ENCODE measurements around the gene GUCY2C. TPM values are rescaled to one million over a fixed set of nuclear protein-coding genes. Genes with fewer than 3 reads are reported as not detected.

The GUCY2C gene
- total and polyA plus RNA-seq, 2 donors (not counting 3 experiments of a cell fraction or from before 2014, with no cell fraction given): not detected

DNA sequence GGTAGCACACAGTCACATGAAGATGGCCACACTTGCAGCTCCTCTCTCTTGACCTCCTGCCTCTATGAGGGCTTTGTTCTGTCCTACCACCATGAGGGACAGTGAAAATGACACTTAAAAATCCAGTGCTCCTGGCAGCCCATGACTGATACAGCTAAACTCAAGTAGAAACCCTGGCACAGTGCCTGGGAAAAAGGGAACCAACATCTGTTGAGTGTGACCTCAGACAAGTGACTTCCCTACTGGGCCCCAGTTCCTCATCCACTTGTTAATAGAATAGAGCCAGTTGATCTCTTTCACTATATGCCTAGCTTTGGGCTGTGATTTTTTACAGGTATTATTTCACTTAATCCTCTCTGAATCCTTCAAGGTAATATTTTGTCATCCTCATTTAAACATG is 4.8 kb downstream of the GUCY2C start:
- FAIRE-seq: no peak
- BruUV-seq (replicated peaks): no TSS peak
- POLR2A ChIA-PET: no interaction called here

DNA sequence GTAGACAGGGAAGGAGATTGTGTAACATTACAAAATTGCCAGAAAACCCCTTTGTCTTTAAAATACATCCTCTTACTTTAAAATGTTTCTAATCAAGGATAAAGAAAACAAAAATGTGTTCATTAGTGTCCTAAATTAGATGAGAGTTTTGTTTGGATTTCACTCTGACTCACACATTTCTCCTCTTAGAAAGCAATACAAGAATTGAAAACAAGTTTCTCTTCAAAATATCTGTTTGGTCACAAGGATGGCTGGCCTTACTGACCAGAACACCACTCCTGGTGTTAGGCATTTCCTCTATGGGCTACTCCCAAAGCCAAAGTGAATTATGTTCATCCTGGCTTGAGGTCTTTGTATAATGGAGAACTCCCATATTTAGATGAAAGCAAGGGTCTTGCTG is 6.4 kb downstream of the GUCY2C start:
- Histone ChIP-seq H3K9ac (replicated peaks; ENCODE audit: extremely low read depth, insufficient read depth, low read length) (no peak overlapping the region), H3K4me3 (replicated peaks in 1 of 3; ENCODE audit: insufficient read depth in 1 of 3, low read depth in 1 of 3, low read length in 3 of 3) (no peak overlapping the region), H3K9me3 (replicated peaks; ENCODE audit: control insufficient read depth, insufficient read depth, low read length) (no peaks in the 10 kb centered on the region), H3K9me1 (replicated peaks; ENCODE audit: control insufficient read depth, extremely low read depth, insufficient read depth, low read length) (no peaks in the 10 kb centered on the region), H4K20me1 (replicated peaks; ENCODE audit: control insufficient read depth, extremely low read depth, insufficient read depth, low read length) (no peaks in the 10 kb centered on the region), H3K4me2 (ENCODE audit: insufficient read depth, low read length) (no peak overlapping the region), H3K4me1 (ENCODE audit: control insufficient read depth, extremely low read depth, insufficient read depth, low read length) (no peaks in the 10 kb centered on the region), H3K27me3 (ENCODE audit: control insufficient read depth in 2 of 2, insufficient read depth in 2 of 2, low read length in 2 of 2) (no peaks in the 10 kb centered on the region), H3K79me2 (ENCODE audit: control insufficient read depth, insufficient read depth, low read length) (no peaks in the 10 kb centered on the region), H2AFZ (ENCODE audit: low read depth, low read length) (no peak overlapping the region), H3K36me3 (ENCODE audit: control insufficient read depth in 2 of 2, extremely low read depth in 1 of 2, insufficient read depth in 2 of 2, low read length in 2 of 2) (no peaks in the 10 kb centered on the region), H3K27ac (ENCODE audit: insufficient read depth, low read depth, low read length) (no peak overlapping the region)
- FAIRE-seq (no peak), DNase-seq (ENCODE audit: low read depth, low spot score) (no peak)
- BruUV-seq (replicated peaks): no TSS peak
- TF ChIP-seq GATA2 (IDR thresholded peaks at IDR 0.05; ENCODE audit: insufficient read depth, insufficient read length, low read depth, low read length): no peak
- TF ChIP-seq EZH2 (IDR thresholded peaks at IDR 0.05; ENCODE audit: borderline replicate concordance, low read depth, low read length, severe bottlenecking): no peak
- no peak for TF ChIP-seq POLR2AphosphoS5 (IDR thresholded peaks at IDR 0.05; ENCODE audit: insufficient read depth, low read depth, low read length)
- no peak for TF ChIP-seq MYC (IDR thresholded peaks at IDR 0.05; ENCODE audit: low read depth, low read length)
- TF ChIP-seq JUN (IDR thresholded peaks at IDR 0.05; ENCODE audit: borderline replicate concordance, insufficient read depth, insufficient read length, low read depth): no peak
- no peak for TF ChIP-seq POLR2A (IDR thresholded peaks at IDR 0.05; ENCODE audit: low read depth, low read length)
- TF ChIP-seq FOS (IDR thresholded peaks at IDR 0.05; ENCODE audit: borderline replicate concordance, insufficient read depth, low read length): no peak
- TF ChIP-seq, protein P1, sequence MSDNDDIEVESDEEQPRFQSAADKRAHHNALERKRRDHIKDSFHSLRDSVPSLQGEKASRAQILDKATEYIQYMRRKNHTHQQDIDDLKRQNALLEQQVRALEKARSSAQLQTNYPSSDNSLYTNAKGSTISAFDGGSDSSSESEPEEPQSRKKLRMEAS (IDR thresholded peaks at IDR 0.05; ENCODE audit: insufficient read depth, insufficient read length): no peak
- TF ChIP-seq, protein P2, sequence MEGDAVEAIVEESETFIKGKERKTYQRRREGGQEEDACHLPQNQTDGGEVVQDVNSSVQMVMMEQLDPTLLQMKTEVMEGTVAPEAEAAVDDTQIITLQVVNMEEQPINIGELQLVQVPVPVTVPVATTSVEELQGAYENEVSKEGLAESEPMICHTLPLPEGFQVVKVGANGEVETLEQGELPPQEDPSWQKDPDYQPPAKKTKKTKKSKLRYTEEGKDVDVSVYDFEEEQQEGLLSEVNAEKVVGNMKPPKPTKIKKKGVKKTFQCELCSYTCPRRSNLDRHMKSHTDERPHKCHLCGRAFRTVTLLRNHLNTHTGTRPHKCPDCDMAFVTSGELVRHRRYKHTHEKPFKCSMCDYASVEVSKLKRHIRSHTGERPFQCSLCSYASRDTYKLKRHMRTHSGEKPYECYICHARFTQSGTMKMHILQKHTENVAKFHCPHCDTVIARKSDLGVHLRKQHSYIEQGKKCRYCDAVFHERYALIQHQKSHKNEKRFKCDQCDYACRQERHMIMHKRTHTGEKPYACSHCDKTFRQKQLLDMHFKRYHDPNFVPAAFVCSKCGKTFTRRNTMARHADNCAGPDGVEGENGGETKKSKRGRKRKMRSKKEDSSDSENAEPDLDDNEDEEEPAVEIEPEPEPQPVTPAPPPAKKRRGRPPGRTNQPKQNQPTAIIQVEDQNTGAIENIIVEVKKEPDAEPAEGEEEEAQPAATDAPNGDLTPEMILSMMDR (IDR thresholded peaks at IDR 0.05; ENCODE audit: extremely low read depth in 1 of 2, insufficient read depth in 1 of 2, low read depth in 1 of 2, low read length in 2 of 2): no peak
- POLR2A ChIA-PET: no interaction called here
- dilution Hi-C loops (cut with MboI; ENCODE audit: extremely low pct_ligation_motif_present, low sequenced_read_pairs) (no loop called here), intact Hi-C loops (cut with micrococcal nuclease) (no loop called here)
- CTCF ChIA-PET: no interaction called here

More for the DNA sequence above, 4.8 kb downstream of the GUCY2C start:
- Histone ChIP-seq H4K20me1 (replicated peaks; ENCODE audit: control insufficient read depth, extremely low read depth, insufficient read depth, low read length) (no peaks in the 10 kb centered on the region), H3K4me1 (ENCODE audit: control insufficient read depth, extremely low read depth, insufficient read depth, low read length) (no peaks in the 10 kb centered on the region), H3K4me2 (ENCODE audit: insufficient read depth, low read length) (no peak overlapping the region), H3K27ac (ENCODE audit: insufficient read depth, low read depth, low read length) (no peak overlapping the region), H3K36me3 (ENCODE audit: control insufficient read depth in 2 of 2, extremely low read depth in 1 of 2, insufficient read depth in 2 of 2, low read length in 2 of 2) (no peaks in the 10 kb centered on the region), H3K9me1 (replicated peaks; ENCODE audit: control insufficient read depth, extremely low read depth, insufficient read depth, low read length) (no peaks in the 10 kb centered on the region), H3K9me3 (replicated peaks; ENCODE audit: control insufficient read depth, insufficient read depth, low read length) (no peaks in the 10 kb centered on the region), H3K4me3 (replicated peaks in 1 of 3; ENCODE audit: insufficient read depth in 1 of 3, low read depth in 1 of 3, low read length in 3 of 3) (no peak overlapping the region), H3K27me3 (ENCODE audit: control insufficient read depth in 2 of 2, insufficient read depth in 2 of 2, low read length in 2 of 2) (no peaks in the 10 kb centered on the region), H3K9ac (replicated peaks; ENCODE audit: extremely low read depth, insufficient read depth, low read length) (no peak overlapping the region), H3K79me2 (ENCODE audit: control insufficient read depth, insufficient read depth, low read length) (no peaks in the 10 kb centered on the region), H2AFZ (ENCODE audit: low read depth, low read length) (no peak overlapping the region)
- DNase-seq (ENCODE audit: low read depth, low spot score): no peak
- dilution Hi-C loops (cut with MboI; ENCODE audit: extremely low pct_ligation_motif_present, low sequenced_read_pairs): no loop called here
- CTCF ChIA-PET: no interaction called here
- TF ChIP-seq JUN (IDR thresholded peaks at IDR 0.05; ENCODE audit: borderline replicate concordance, insufficient read depth, insufficient read length, low read depth) (no peak), GATA2 (IDR thresholded peaks at IDR 0.05; ENCODE audit: insufficient read depth, insufficient read length, low read depth, low read length) (no peak), POLR2A (IDR thresholded peaks at IDR 0.05; ENCODE audit: low read depth, low read length) (no peak), EZH2 (IDR thresholded peaks at IDR 0.05; ENCODE audit: borderline replicate concordance, low read depth, low read length, severe bottlenecking) (no peak), POLR2AphosphoS5 (IDR thresholded peaks at IDR 0.05; ENCODE audit: insufficient read depth, low read depth, low read length) (no peak), MYC (IDR thresholded peaks at IDR 0.05; ENCODE audit: low read depth, low read length) (no peak)
- TF ChIP-seq, protein P1 (IDR thresholded peaks at IDR 0.05; ENCODE audit: insufficient read depth, insufficient read length): no peak
- intact Hi-C loops (cut with micrococcal nuclease): no loop called here

Measured in endothelial cell of umbilical vein (primary cell).